Measurements from ENCODE around the gene RESP18. TPM values are rescaled to one million over a fixed set of nuclear protein-coding genes. Genes with fewer than 3 reads are reported as not detected.
"Not testable (repeated sequence)": the region's sequence is repeated elsewhere in the genome, so short reads cannot be mapped to it uniquely, and the experiment has no call there.

Gene RESP18
- total RNA-seq, 1 donor from 2014 or later: not detected

DNA sequence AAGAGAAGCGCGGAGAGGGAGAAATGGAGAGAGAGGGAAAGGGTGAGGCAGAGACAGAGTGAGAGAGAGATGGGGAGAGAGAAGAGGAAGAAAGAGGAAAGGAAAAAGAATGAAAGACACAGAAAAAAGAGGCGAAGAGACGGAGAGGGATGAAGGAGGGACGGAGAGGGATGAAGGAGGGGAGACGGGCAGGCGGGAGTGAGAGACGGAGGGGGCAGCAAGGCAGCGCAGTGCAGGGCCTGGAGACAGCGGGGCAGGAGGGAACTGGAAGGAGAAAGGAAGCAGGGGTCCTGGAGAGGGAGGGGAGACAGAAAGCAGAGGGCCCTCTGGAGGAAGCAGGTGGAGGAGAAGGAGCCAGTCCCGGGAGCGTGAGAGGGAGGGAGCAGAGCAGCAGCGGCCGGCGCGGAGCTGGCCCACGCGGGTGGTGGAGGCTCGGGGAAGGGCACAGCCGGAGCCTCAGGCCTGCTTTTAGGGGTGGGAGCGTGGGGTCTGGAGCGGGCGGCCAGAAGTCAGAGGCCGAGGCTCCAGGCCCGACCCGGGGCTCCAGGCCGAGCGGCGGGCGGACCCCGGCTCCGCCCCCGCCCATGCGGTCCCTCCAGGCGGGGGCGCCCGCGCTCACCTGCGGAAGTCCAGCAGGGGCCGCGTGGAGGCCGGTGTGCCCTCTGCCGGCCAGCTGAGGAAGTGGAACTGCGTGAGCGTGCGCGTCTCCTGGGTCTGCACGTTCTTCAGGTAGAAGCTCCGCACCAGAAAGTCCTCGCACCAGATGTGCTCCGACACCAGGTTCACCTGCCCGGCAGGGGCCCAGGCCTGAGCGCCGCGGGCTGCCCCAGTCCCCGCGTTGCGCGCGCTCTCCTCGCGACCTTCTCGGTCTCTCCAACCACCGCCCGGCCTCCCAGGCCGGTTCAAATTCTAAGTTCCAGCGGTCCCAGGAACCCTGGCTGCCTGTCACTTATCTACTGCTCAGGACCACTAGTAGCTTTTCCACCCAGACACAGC is 37.9 kb downstream of the RESP18 start:
- intact Hi-C loops (cut with DNase I): loop anchor here (1.0 to 5.0 kb wide), 5 partner anchors 17 to 134 kb away; partner anchors contain the start of genes ANKZF1, ATG9A, CNPPD1 and GLB1L
- DNase-seq (ENCODE audit: low spot score): peak; percentile 97

DNA sequence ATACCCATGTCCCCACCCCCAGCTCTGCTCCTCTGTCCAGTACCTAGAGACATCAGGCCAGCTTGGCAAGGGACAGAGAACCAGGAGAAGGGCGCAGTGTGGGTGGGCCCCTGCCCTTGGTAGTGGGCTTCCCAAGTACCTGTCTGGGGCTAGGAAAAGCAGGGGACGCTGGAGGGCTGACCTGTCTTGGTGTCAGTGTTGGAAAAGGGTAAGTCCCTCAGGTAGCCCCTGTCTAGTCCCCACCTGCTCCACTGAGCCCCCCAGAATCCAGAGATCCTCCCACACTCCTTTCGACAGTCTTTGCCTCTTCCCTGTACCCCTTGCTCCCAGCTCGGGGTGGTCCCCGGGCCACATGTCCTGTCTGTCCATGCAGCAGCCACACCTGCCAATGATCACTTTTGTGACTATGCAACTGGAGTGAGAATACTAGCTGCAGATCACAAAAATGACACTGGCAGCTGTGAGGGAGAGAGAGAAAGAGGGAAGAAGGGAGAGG is 38.8 kb downstream of the RESP18 start:
- intact Hi-C loops (cut with DNase I): loop anchor here (1.0 to 5.0 kb wide), 3 partner anchors 16 to 117 kb away; partner anchors contain the start of genes CNPPD1, GLB1L and STK16
- peak; percentile 17 for DNase-seq (ENCODE audit: low spot score)

GRCh38 chr2:219292616-219293015 is 39.9 kb downstream of the RESP18 start:
- DNase-seq (ENCODE audit: low spot score): no peak
- intact Hi-C loops (cut with DNase I): loop anchor here (5.0 kb wide), 1 partner anchor 45 kb away; the partner anchor contains the start of genes GLB1L and STK16

GRCh38 chr2:219291910-219292490 is 40.5 kb downstream of the RESP18 start:
- DNase-seq (ENCODE audit: low spot score): no peak
- intact Hi-C loops (cut with DNase I): loop anchor here (5.0 kb wide), 1 partner anchor 45 kb away; the partner anchor contains the start of genes GLB1L and STK16

DNA sequence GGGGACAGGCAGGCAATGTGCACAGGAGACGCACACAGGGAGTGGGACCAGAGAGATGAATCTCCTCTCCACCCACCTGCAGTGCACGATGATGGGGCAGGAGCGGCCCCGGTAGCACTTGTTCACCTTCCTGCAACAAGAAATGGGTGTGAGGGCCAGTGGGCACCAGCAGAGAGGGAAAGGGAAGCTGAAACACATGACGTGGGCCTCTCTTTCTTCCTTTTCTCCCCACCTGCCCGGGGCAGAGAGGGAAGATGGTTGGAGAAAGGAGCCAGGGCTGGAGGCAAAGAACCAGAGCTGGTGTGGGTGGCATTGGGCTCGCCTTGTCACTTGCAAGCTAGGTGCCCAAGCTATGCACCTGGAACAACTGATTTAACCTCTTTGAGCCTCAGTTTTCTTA is 41.1 kb downstream of the RESP18 start:
- intact Hi-C loops (cut with DNase I): loop anchor here (5.0 kb wide), 1 partner anchor 44 kb away; the partner anchor contains the start of genes GLB1L and STK16
- DNase-seq (ENCODE audit: low spot score): no peak

DNA sequence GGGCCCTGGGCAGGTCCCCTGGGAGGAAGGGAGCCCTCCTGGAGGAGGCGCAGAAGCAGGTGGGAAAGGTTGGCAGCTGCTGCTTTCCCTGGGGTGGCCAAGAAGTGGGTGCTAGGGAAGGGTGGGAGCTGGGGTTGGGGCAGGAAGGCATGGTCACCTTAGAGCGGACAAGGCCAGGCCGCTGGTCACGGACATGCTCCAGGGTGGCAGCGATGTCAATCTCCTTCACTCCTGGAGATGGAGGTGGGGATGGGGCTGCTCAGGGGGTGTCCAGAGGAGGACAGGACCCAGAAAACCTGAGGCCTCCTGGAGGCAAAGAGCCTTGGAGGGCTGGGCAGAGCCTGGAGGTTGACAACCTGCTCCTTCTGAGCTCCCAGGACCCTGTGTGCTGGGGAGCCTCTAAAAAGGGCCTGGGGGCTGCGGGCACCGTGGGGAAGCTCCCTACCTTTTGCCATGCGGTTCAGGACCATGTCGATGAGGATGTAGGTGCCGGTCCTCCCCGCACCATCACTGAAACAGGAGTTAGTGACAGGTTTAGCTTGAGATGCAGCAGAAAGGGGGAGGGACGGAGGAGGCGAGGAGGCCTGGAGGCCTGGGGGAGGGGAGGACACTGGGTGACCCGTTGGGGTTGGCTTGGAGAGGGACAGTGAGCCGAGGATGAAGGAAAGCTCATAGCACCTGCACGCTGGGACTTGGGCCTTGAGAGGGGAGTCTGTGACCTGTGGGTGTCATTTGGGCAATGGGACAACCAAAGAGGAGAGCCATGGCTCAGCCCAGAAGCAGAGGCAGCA is 42.0 kb downstream of the RESP18 start:
- intact Hi-C loops (cut with DNase I): loop anchor here (5.0 kb wide), 1 partner anchor 43 kb away; the partner anchor contains the start of genes GLB1L and STK16
- DNase-seq (ENCODE audit: low spot score): peak; percentile 66

DNA sequence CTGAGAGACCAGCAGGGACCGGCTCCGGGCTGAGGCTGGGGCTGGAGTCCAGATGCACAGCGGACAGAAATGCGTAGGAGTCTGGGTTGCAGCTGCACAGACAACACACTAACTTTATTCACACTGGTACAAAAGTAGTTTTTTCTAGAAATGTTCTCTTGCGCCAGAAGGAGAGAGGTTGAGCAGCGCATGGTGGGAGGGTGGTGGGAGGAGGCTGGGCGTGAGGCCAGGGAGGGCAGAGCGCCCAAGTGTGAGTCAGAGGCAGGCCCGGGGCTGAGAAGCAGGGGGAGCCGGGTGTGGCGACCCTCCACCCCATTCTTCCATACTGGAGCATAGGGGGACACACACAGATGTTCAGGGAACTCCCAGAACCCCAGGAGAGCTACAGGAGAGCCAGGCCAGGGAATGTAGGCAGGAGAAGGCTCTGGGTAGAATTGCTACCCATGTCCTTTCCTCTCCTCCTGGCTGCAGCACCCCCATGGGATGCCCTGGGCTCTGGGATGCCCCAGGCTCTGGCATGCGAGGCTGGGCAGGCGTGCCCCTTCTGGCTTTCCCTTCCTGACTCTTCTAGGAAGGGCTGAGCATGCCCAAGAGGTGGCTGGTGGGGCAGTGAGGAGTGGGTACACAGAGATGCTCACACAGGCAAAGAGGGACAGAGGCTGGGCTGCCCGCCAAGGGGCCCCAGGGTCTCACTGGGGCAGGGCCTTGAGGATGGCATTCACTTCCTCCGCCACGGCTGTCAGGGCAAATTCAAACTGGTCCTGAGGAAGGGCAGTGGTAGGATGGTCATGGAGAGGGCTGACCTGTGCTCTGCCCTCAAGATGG is 42.8 kb downstream of the RESP18 start:
- peak; percentile 79 for DNase-seq (ENCODE audit: low spot score)
- intact Hi-C loops (cut with DNase I): loop anchor here (5.0 kb wide), 1 partner anchor 42 kb away; the partner anchor contains the start of genes GLB1L and STK16

GRCh38 chr2:219289195-219289536 is 43.4 kb downstream of the RESP18 start:
- intact Hi-C loops (cut with DNase I): no loop called here
- DNase-seq (ENCODE audit: low spot score): peak; percentile 29

- DNase-seq (ENCODE audit: low spot score): peak; percentile 55
Observed at GRCh38 chr2:219287580-219288265, 44.8 kb downstream of the RESP18 start.

GRCh38 chr2:219287116-219287440 is 45.5 kb downstream of the RESP18 start:
- intact Hi-C loops (cut with DNase I); DNase-seq (ENCODE audit: low spot score): not testable (repeated sequence)

More at GRCh38 chr2:219287580-219288265, 44.8 kb downstream of the RESP18 start:
- intact Hi-C loops (cut with DNase I): no loop called here

GRCh38 chr2:219286436-219287115 is 46.0 kb downstream of the RESP18 start:
- peak; percentile 74 for DNase-seq (ENCODE audit: low spot score)
- intact Hi-C loops (cut with DNase I): no loop called here

- peak; percentile 69 for DNase-seq (ENCODE audit: low spot score)
- intact Hi-C loops (cut with DNase I): no loop called here
Observed at GRCh38 chr2:219285894-219286425, 46.6 kb downstream of the RESP18 start.

GRCh38 chr2:219285373-219285735 is 47.2 kb downstream of the RESP18 start:
- intact Hi-C loops (cut with DNase I): no loop called here
- no peak for DNase-seq (ENCODE audit: low spot score)

DNA sequence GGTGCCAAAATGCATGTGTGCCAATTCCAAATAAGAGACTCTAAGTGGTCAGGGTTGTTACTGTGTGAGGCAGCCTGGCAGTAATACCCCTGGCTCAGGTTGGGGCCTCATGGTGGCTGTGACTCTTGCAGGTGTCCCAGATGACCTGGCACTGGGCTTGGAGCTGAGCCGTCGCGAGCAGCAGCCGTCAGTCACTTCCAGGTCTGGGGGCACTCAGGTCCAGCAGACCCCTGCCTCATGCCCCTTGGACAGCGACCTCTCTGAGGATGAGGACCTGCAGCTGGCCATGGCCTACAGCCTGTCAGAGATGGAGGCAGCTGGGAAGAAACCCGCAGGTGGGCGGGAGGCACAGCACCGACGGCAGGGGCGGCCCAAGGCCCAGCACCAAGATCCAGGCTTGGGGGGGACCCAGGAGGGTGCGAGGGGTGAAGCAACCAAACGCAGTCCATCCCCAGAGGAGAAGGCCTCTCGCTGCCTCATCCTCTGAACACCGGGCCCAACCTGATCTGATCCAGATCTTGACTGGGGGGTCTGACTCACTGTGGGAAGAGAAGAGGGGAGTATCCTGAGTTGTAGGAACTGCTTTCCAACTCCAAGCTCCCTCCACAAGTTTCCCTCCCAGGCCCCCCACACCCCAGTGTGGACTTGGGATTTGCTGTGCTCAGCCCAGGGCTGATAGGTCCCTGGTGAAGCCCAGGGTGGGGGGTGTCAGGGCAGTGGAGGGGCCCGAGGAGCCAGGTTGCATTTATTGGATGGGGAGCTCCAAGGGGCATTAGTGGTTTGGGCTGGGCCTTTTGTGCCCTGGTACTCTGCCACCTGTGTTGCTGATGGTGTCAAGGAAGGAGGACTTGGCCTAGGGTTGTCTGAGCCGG is 47.8 kb downstream of the RESP18 start:
- intact Hi-C loops (cut with DNase I): loop anchor here (5.0 kb wide), 1 partner anchor 103 kb away; the partner anchor contains the start of gene DNPEP
- no peak for DNase-seq (ENCODE audit: low spot score)

DNA sequence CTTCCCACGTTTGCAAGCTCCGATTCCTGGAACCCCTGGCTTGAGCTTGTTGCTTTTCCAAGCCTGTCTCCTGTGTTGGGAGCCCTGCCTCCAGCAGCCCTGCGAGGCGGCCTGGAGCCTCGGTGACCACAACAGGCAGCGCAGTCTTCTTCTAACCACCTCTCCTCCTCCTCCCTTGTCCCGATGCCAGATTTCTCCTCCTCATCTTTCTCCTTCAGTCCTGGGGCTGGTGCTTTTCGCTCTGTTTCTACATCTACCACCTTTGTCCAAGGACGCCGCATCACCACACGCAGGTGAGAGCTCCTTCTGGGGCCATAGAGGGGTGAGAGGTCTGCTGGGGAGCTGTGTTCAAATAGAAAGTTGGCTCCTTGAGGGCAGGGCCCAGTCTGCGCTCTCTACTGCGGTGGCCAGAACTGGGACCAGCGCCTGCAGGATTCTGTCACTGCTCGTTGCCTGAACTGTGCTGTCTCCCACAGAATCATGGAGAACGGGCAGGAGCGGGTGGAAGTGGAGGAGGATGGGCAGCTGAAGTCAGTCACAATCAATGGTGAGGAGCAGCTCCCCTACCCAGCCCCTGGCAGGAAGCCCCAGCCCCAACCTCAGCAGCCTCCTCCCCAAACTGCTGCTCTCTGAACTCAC is 49.5 kb downstream of the RESP18 start:
- intact Hi-C loops (cut with DNase I): loop anchor here (5.0 kb wide), 1 partner anchor 104 kb away; the partner anchor contains the start of gene DNPEP
- peak; percentile 68 for DNase-seq (ENCODE audit: low spot score)
